ENCODE data around the gene BOC. TPM values are rescaled to one million over a fixed set of nuclear protein-coding genes. Genes with fewer than 3 reads are reported as not detected.

BOC gene
- total RNA-seq, 3 donors from 2014 or later, result 48.8 to 56.6 (median 55.1) TPM

- no peaks in the 10 kb centered on the region for H3K36me3 ChIP-seq
- peaks cover 5 to 26% of the 10 kb centered on the region in 2 donors for H3K4me1 ChIP-seq
- peak in 1 of 2 donors; percentile 16 for DNase-seq (ENCODE audit: low spot score in 2 of 2)
- peak overlapping the region; percentile 44 to 79 for H3K27ac ChIP-seq
- intact Hi-C loops (cut with DNase I; ENCODE audit: low total_unique reads), result no loop called here
- H3K27me3 ChIP-seq, result no peaks in the 10 kb centered on the region
- H3K9me3 ChIP-seq, result no peaks in the 10 kb centered on the region
- no peak overlapping the region for H3K4me3 ChIP-seq
- TF ChIP-seq CTCF (IDR thresholded peaks at IDR 0.05), result no peak
- no peak for TF ChIP-seq POLR2A (IDR thresholded peaks at IDR 0.05)
Observed at GRCh38 chr3:113231827-113232253, 20.5 kb downstream of the BOC start.

- peak overlapping the region; percentile 44 to 79 for H3K27ac ChIP-seq
- H3K27me3 ChIP-seq, result no peaks in the 10 kb centered on the region
- no peak for DNase-seq (ENCODE audit: low spot score in 2 of 2)
- intact Hi-C loops (cut with DNase I; ENCODE audit: low total_unique reads), result no loop called here
- peaks cover 5 to 26% of the 10 kb centered on the region in 2 donors for H3K4me1 ChIP-seq
- no peaks in the 10 kb centered on the region for H3K36me3 ChIP-seq
- H3K4me3 ChIP-seq, result no peak overlapping the region
- H3K9me3 ChIP-seq, result no peaks in the 10 kb centered on the region
- TF ChIP-seq CTCF (IDR thresholded peaks at IDR 0.05) (no peak), POLR2A (IDR thresholded peaks at IDR 0.05) (no peak), POLR2AphosphoS5 (IDR thresholded peaks at IDR 0.05) (no peak)
Observed at GRCh38 chr3:113232342-113232741, 21.0 kb downstream of the BOC start.

- H3K27ac ChIP-seq, result peak overlapping the region; percentile 79 to 80
Observed at GRCh38 chr3:113233497-113233896, 22.1 kb downstream of the BOC start.

DNA sequence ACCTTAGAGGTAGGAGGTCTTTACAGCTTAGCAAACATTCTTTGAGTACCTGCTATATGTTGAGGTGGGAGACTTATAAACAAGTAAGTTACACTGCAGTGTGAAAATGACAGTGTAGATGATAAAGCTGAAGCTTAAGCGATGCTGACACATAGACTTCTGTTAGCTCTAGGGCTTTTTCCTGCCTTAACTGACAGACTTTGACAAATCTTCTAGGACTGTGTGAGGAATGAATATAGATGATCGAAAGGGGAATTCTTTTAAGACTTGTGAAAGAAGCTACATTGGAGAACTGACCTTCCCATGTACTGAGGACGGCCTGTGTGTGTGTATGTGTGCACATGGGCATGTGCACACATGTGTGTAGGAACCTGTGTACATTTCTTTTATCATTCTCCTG lies 22.7 kb downstream of the BOC start:
- peak overlapping the region; percentile 79 to 80 for H3K27ac ChIP-seq
- H3K4me1 ChIP-seq, result peaks cover 5 to 19% of the 10 kb centered on the region in 2 donors
- no peaks in the 10 kb centered on the region for H3K36me3 ChIP-seq
- H3K4me3 ChIP-seq, result no peak overlapping the region
- H3K27me3 ChIP-seq, result no peaks in the 10 kb centered on the region
- no peak for DNase-seq (ENCODE audit: low spot score in 2 of 2)
- no peak for TF ChIP-seq POLR2AphosphoS5 (IDR thresholded peaks at IDR 0.05)
- no peak for TF ChIP-seq CTCF (IDR thresholded peaks at IDR 0.05)
- TF ChIP-seq POLR2A (IDR thresholded peaks at IDR 0.05), result no peak
- intact Hi-C loops (cut with DNase I; ENCODE audit: low total_unique reads), result no loop called here
- no peaks in the 10 kb centered on the region for H3K9me3 ChIP-seq

More at GRCh38 chr3:113233497-113233896, 22.1 kb downstream of the BOC start:
- TF ChIP-seq POLR2AphosphoS5 (IDR thresholded peaks at IDR 0.05) (no peak), POLR2A (IDR thresholded peaks at IDR 0.05) (no peak), CTCF (IDR thresholded peaks at IDR 0.05) (no peak)
- Histone ChIP-seq H3K4me1 (peaks cover 5 to 22% of the 10 kb centered on the region in 2 donors), H3K27me3 (no peaks in the 10 kb centered on the region), H3K9me3 (no peaks in the 10 kb centered on the region), H3K4me3 (no peak overlapping the region), H3K36me3 (no peaks in the 10 kb centered on the region)
- DNase-seq (ENCODE audit: low spot score in 2 of 2), result no peak
- intact Hi-C loops (cut with DNase I; ENCODE audit: low total_unique reads), result no loop called here

- TF ChIP-seq POLR2A (IDR thresholded peaks at IDR 0.05) (no peak), CTCF (IDR thresholded peaks at IDR 0.05) (no peak), POLR2AphosphoS5 (IDR thresholded peaks at IDR 0.05) (no peak)
- Histone ChIP-seq H3K9me3 (no peaks in the 10 kb centered on the region), H3K4me3 (no peak overlapping the region), H3K27ac (peak overlapping the region; percentile 79 to 80), H3K36me3 (no peaks in the 10 kb centered on the region), H3K4me1 (peaks cover 5 to 19% of the 10 kb centered on the region in 2 donors), H3K27me3 (no peaks in the 10 kb centered on the region)
- DNase-seq (ENCODE audit: low spot score in 2 of 2), result peak in 1 of 2 donors; percentile 33
- intact Hi-C loops (cut with DNase I; ENCODE audit: low total_unique reads), result no loop called here
Observed at GRCh38 chr3:113234688-113235260, 23.4 kb downstream of the BOC start.

Measured in breast epithelium (tissue), 4 donors.